H1 (cell line): ENCODE measurements around the gene PPP1R12B.
"Not testable (repeated sequence)": the region's sequence is repeated elsewhere in the genome, so short reads cannot be mapped to it uniquely, and the experiment has no call there.

Experiments
- FOSL1 ChIP-seq: IDR thresholded peaks from 2 replicates; pipeline ENCODE4 v1.6.1; 2011; ENCODE audit warnings: mild to moderate bottlenecking, low read depth, low read length, moderate library complexity; ENCODE audit not compliant: insufficient read depth
- MAFK ChIP-seq: IDR thresholded peaks from 2 replicates; pipeline ENCODE4 v1.6.1; 2012; ENCODE audit warnings: low read depth, mild to moderate bottlenecking, improper control_type of control experiment, low read length
- POLR2A ChIP-seq, 2 experiments: IDR thresholded peaks; 1 replicate in 1 of 2; 2 replicates in 1 of 2; pipeline ENCODE4 v1.6.1; 2011; ENCODE audit warnings: low read depth in 2 of 2, low read length in 2 of 2, mild to moderate bottlenecking in 2 of 2; ENCODE audit errors: control extremely low read depth in 1 of 2
- POLR2AphosphoS5 ChIP-seq: IDR thresholded peaks from 2 replicates; pipeline ENCODE4 v1.6.1; 2011; ENCODE audit warnings: low read depth, low read length
- SIRT6 ChIP-seq: IDR thresholded peaks from one replicate; pipeline ENCODE4 v1.7.1; 2012; ENCODE audit warnings: low read length, inconsistent platforms
- TF ChIP-seq, protein P1 (sequence below), 3 experiments: IDR thresholded peaks; 1 replicate in 2 of 3; 2 replicates in 1 of 3; pipeline versions ENCODE4 v1.5.1 to v1.6.1; 2011; ENCODE audit warnings: low read length in 3 of 3, mild to moderate bottlenecking in 3 of 3, inconsistent platforms in 2 of 3, low read depth in 1 of 3, moderate library complexity in 1 of 3; ENCODE audit not compliant: insufficient read depth in 1 of 3; ENCODE audit errors: control extremely low read depth in 1 of 3

DNA sequence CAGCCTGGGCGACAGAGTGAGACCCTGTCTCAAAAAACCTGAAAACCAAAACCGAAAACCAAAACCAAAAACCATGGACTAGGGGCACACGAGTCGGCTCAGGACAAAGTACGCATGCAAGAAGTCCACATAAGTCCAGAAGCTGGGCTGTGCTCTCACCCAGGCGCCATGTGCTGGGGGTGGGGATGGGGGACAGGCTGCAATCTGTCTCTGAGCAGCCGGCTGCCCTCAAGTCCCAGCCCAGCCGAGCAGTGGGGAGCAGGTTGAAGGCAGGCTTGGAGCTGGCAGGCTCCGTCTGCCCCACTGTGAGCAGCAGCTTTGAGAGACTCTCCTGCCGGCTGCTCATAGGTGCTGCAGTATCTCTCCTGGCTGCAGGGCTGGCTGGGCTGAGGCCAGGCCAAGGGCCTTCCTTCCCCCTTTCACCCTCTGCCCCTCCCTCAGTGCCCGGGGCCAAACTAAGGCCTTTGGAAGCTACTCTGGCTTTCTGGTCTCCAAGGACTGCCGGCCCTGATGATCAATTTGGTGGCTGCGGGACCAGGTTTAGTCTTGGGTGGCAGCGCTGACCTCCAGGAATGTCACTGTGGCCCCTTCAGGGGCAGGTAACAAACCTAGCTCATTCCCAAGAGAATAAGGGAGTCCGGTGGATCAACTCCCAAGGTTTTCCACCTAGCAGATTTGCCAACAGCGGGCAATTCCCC, 289.0 kb downstream of the PPP1R12B start:
- not testable (repeated sequence) for TF ChIP-seq POLR2A (IDR thresholded peaks at IDR 0.05; ENCODE audit: control extremely low read depth in 1 of 2, low read depth in 2 of 2, low read length in 2 of 2); MAFK; FOSL1; POLR2AphosphoS5; SIRT6
- TF ChIP-seq, protein P1, sequence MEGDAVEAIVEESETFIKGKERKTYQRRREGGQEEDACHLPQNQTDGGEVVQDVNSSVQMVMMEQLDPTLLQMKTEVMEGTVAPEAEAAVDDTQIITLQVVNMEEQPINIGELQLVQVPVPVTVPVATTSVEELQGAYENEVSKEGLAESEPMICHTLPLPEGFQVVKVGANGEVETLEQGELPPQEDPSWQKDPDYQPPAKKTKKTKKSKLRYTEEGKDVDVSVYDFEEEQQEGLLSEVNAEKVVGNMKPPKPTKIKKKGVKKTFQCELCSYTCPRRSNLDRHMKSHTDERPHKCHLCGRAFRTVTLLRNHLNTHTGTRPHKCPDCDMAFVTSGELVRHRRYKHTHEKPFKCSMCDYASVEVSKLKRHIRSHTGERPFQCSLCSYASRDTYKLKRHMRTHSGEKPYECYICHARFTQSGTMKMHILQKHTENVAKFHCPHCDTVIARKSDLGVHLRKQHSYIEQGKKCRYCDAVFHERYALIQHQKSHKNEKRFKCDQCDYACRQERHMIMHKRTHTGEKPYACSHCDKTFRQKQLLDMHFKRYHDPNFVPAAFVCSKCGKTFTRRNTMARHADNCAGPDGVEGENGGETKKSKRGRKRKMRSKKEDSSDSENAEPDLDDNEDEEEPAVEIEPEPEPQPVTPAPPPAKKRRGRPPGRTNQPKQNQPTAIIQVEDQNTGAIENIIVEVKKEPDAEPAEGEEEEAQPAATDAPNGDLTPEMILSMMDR (IDR thresholded peaks at IDR 0.05; ENCODE audit: control extremely low read depth in 1 of 3, insufficient read depth in 1 of 3, low read depth in 1 of 3, low read length in 3 of 3): not testable (repeated sequence)
